Activated CD8-positive, alpha-beta memory T cell treated with anti-CD3 and anti-CD28 coated beads, Interleukin-2, amount 10 ng/mL, durations not matched to agents 7 days and 5 days (primary cell): ENCODE results near the gene MTURN. TPM values are rescaled to one million over a fixed set of nuclear protein-coding genes. Genes with fewer than 3 reads are reported as not detected.
"Not testable (repeated sequence)": the region's sequence is repeated elsewhere in the genome, so short reads cannot be mapped to it uniquely, and the experiment has no call there.

Experiments used
- ATAC-seq: fragments of 150-1000 bp; cut with Tn5 transposase; one replicate; pipeline ENCODE4 v1.10.0; 2021; ENCODE audit warnings: moderate library complexity
- CTCF ChIA-PET: fragments of 350-600 bp; sonication (Branson Sonifier 250); formaldehyde crosslinking; loops from one replicate; lab custom pipeline; 2021; ENCODE audit warnings: antibody characterized with exemption; lab: Charles Lee
- DNase-seq: peaks from one replicate; pipeline ENCODE4 v3.0.0-alpha.2; 2020
- H3K27ac Mint-ChIP-seq: one replicate; pipeline ENCODE4 v1.8.0; 2021; ENCODE audit warnings: mild to moderate bottlenecking, mixed read lengths
- H3K27me3 Mint-ChIP-seq: one replicate; pipeline ENCODE4 v1.8.0; 2021; ENCODE audit warnings: mixed read lengths
- H3K36me3 Mint-ChIP-seq: one replicate; pipeline ENCODE4 v1.8.0; 2021; ENCODE audit warnings: mild to moderate bottlenecking, mixed read lengths
- H3K4me1 Mint-ChIP-seq: one replicate; pipeline ENCODE4 v1.8.0; 2021; ENCODE audit warnings: mixed read lengths
- H3K4me3 Mint-ChIP-seq: one replicate; pipeline ENCODE4 v1.8.0; 2021; ENCODE audit warnings: mild to moderate bottlenecking, moderate library complexity, mixed read lengths
- H3K9me3 Mint-ChIP-seq: one replicate; pipeline ENCODE4 v1.8.0; 2022; ENCODE audit warnings: low read depth, mixed read lengths
- total RNA-seq, 2 experiments: library from RNA; stranded (reverse); gene quantifications; one replicate each; pipeline ENCODE4 v1.2.3, GENCODE V29; 2021

The MTURN gene
- total RNA-seq, result 1 to 10 TPM; 2.5 to 4.4 TPM

GRCh38 chr7:30134611-30135300, at the start of gene MTURN:
Gene MTURN, plus strand, starts transcription at chr7:30134986. Its CDS starts 151 bp downstream, at chr7:30135137.
- H3K27me3 Mint-ChIP-seq, result peaks cover 34% of the 10 kb centered on the region
- H3K36me3 Mint-ChIP-seq, result no peaks in the 10 kb centered on the region
- DNase-seq, result peak; percentile 88
- CTCF ChIA-PET, result interaction anchor here (0.9 to 1.9 kb wide), 4 partner anchors 9 to 179 kb away, joined by 3 to 10 read pairs (median 4); no protein-coding TSS in a partner anchor
- H3K4me3 Mint-ChIP-seq, result peak within 1 kb of the TSS; percentile 79
- no peaks in the 10 kb centered on the region for H3K9me3 Mint-ChIP-seq
- peak within 1 kb of the TSS; percentile 67 for H3K27ac Mint-ChIP-seq
- peaks cover 7% of the 10 kb centered on the region for H3K4me1 Mint-ChIP-seq
- peak; percentile 89 for ATAC-seq

- no peaks in the 10 kb centered on the region for H3K27me3 Mint-ChIP-seq
- no peak for ATAC-seq
- no peaks in the 10 kb centered on the region for H3K4me1 Mint-ChIP-seq
- CTCF ChIA-PET, result interaction anchor here (1.5 kb wide), 1 partner anchor 25 kb away, joined by 3 read pairs; no protein-coding TSS in a partner anchor
- no peak for DNase-seq
- H3K27ac Mint-ChIP-seq, result no peak overlapping the region
- H3K36me3 Mint-ChIP-seq, result no peaks in the 10 kb centered on the region
- no peaks in the 10 kb centered on the region for H3K9me3 Mint-ChIP-seq
- H3K4me3 Mint-ChIP-seq, result no peak overlapping the region
These were observed 48.3 kb upstream of the MTURN start for GRCh38 chr7:30086529-30086928.

- ATAC-seq, result no peak
- Mint-ChIP-seq H3K27me3 (no peaks in the 10 kb centered on the region), H3K36me3 (no peaks in the 10 kb centered on the region), H3K27ac (no peak overlapping the region), H3K9me3 (no peaks in the 10 kb centered on the region), H3K4me3 (no peak overlapping the region), H3K4me1 (no peaks in the 10 kb centered on the region)
- CTCF ChIA-PET, result interaction anchor here (1.5 kb wide), 1 partner anchor 26 kb away, joined by 3 read pairs; no protein-coding TSS in a partner anchor
- no peak for DNase-seq
These were observed 47.4 kb upstream of the MTURN start for GRCh38 chr7:30087371-30087770.

- CTCF ChIA-PET, result interaction anchor here (0.7 to 1.3 kb wide), 2 partner anchors 13 to 346 kb away, joined by 3 to 4 read pairs; no protein-coding TSS in a partner anchor
- DNase-seq (no peak), ATAC-seq (no peak)
- no peaks in the 10 kb centered on the region for H3K27me3 Mint-ChIP-seq
- H3K36me3 Mint-ChIP-seq, result no peaks in the 10 kb centered on the region
- no peak overlapping the region for H3K27ac Mint-ChIP-seq
- H3K9me3 Mint-ChIP-seq, result no peaks in the 10 kb centered on the region
- H3K4me1 Mint-ChIP-seq, result no peaks in the 10 kb centered on the region
- H3K4me3 Mint-ChIP-seq, result no peak overlapping the region
These were observed 46.4 kb upstream of the MTURN start for GRCh38 chr7:30088362-30088761.

- no peak for DNase-seq
- H3K4me3 Mint-ChIP-seq, result no peak overlapping the region
- no peak overlapping the region for H3K27ac Mint-ChIP-seq
- no peaks in the 10 kb centered on the region for H3K4me1 Mint-ChIP-seq
- no peaks in the 10 kb centered on the region for H3K27me3 Mint-ChIP-seq
- no peaks in the 10 kb centered on the region for H3K9me3 Mint-ChIP-seq
- no peaks in the 10 kb centered on the region for H3K36me3 Mint-ChIP-seq
- no peak for ATAC-seq
- CTCF ChIA-PET, result interaction anchor here (1.0 kb wide), 1 partner anchor 15 kb away, joined by 5 read pairs; no protein-coding TSS in a partner anchor
These were observed 44.7 kb upstream of the MTURN start for GRCh38 chr7:30090111-30090510.

- H3K36me3 Mint-ChIP-seq, result no peaks in the 10 kb centered on the region
- no peak for ATAC-seq
These were observed 43.3 kb upstream of the MTURN start for GRCh38 chr7:30091491-30091912.

GRCh38 chr7:30091987-30092386, 42.8 kb upstream of the MTURN start:
- no peak for DNase-seq
- Mint-ChIP-seq H3K27ac (no peak overlapping the region), H3K4me1 (no peaks in the 10 kb centered on the region), H3K36me3 (no peaks in the 10 kb centered on the region), H3K27me3 (no peaks in the 10 kb centered on the region), H3K4me3 (no peak overlapping the region), H3K9me3 (peaks cover under 1% of the 10 kb centered on the region)
- CTCF ChIA-PET, result no interaction called here
- no peak for ATAC-seq

More at GRCh38 chr7:30091491-30091912, 43.3 kb upstream of the MTURN start:
- H3K27ac Mint-ChIP-seq, result no peak overlapping the region
- no peaks in the 10 kb centered on the region for H3K9me3 Mint-ChIP-seq
- H3K27me3 Mint-ChIP-seq, result no peaks in the 10 kb centered on the region
- no peaks in the 10 kb centered on the region for H3K4me1 Mint-ChIP-seq
- DNase-seq, result no peak
- no peak overlapping the region for H3K4me3 Mint-ChIP-seq
- CTCF ChIA-PET, result no interaction called here

- Mint-ChIP-seq H3K36me3 (no peaks in the 10 kb centered on the region), H3K4me3 (no peak overlapping the region), H3K27me3 (no peaks in the 10 kb centered on the region), H3K27ac (no peak overlapping the region), H3K9me3 (peaks cover 5% of the 10 kb centered on the region), H3K4me1 (no peaks in the 10 kb centered on the region)
- ATAC-seq (no peak), DNase-seq (no peak)
- CTCF ChIA-PET, result no interaction called here
These were observed 41.3 kb upstream of the MTURN start for GRCh38 chr7:30093420-30093952.

GRCh38 chr7:30098599-30098998, 36.2 kb upstream of the MTURN start:
- H3K9me3 Mint-ChIP-seq, H3K27ac Mint-ChIP-seq, DNase-seq, ATAC-seq, H3K36me3 Mint-ChIP-seq, H3K4me3 Mint-ChIP-seq, H3K4me1 Mint-ChIP-seq, CTCF ChIA-PET, H3K27me3 Mint-ChIP-seq: not testable (repeated sequence)

GRCh38 chr7:30102281-30102680, 32.5 kb upstream of the MTURN start:
- peaks cover 5% of the 10 kb centered on the region for H3K9me3 Mint-ChIP-seq
- DNase-seq, result no peak
- no peaks in the 10 kb centered on the region for H3K27me3 Mint-ChIP-seq
- CTCF ChIA-PET, result no interaction called here
- no peaks in the 10 kb centered on the region for H3K4me1 Mint-ChIP-seq
- no peak for ATAC-seq
- peaks cover 5% of the 10 kb centered on the region for H3K36me3 Mint-ChIP-seq
- H3K4me3 Mint-ChIP-seq, result no peak overlapping the region
- H3K27ac Mint-ChIP-seq, result no peak overlapping the region

GRCh38 chr7:30104157-30104556, 30.6 kb upstream of the MTURN start:
- ATAC-seq (no peak), DNase-seq (no peak)
- Mint-ChIP-seq H3K9me3 (peaks cover 2% of the 10 kb centered on the region), H3K27me3 (no peaks in the 10 kb centered on the region), H3K27ac (no peak overlapping the region), H3K36me3 (peaks cover 4% of the 10 kb centered on the region), H3K4me3 (no peak overlapping the region), H3K4me1 (no peaks in the 10 kb centered on the region)
- CTCF ChIA-PET, result interaction anchor here (0.6 kb wide), 1 partner anchor 34 kb away, joined by 4 read pairs; no protein-coding TSS in a partner anchor

- no peak overlapping the region for H3K27ac Mint-ChIP-seq
- no peak for ATAC-seq
- no peaks in the 10 kb centered on the region for H3K27me3 Mint-ChIP-seq
- H3K9me3 Mint-ChIP-seq, result peaks cover 14% of the 10 kb centered on the region
- no peak for DNase-seq
- CTCF ChIA-PET, result no interaction called here
- peaks cover 19% of the 10 kb centered on the region for H3K36me3 Mint-ChIP-seq
- no peak overlapping the region for H3K4me3 Mint-ChIP-seq
- H3K4me1 Mint-ChIP-seq, result peaks cover 2% of the 10 kb centered on the region
These were observed 22.6 kb upstream of the MTURN start for GRCh38 chr7:30112103-30112713.

- CTCF ChIA-PET, result no interaction called here
- peaks cover 14% of the 10 kb centered on the region for H3K9me3 Mint-ChIP-seq
These were observed 21.6 kb upstream of the MTURN start for GRCh38 chr7:30113144-30113543.

More at GRCh38 chr7:30113144-30113543, 21.6 kb upstream of the MTURN start:
- no peak for ATAC-seq
- H3K27ac Mint-ChIP-seq, result no peak overlapping the region
- no peak for DNase-seq
- H3K4me3 Mint-ChIP-seq, result no peak overlapping the region
- no peaks in the 10 kb centered on the region for H3K27me3 Mint-ChIP-seq
- peaks cover 19% of the 10 kb centered on the region for H3K36me3 Mint-ChIP-seq
- H3K4me1 Mint-ChIP-seq, result peaks cover 2% of the 10 kb centered on the region
